HL-60 (cell line): Measurements from ENCODE around the gene PHTF1.

ENCODE experiments used
- CTCF ChIP-seq: IDR thresholded peaks from one replicate; pipeline ENCODE4 v1.5.1; 2011; ENCODE audit warnings: low read length, control low read depth, inconsistent platforms; ENCODE audit not compliant: insufficient read depth
- POLR2AphosphoS5 ChIP-seq: IDR thresholded peaks from 2 replicates; pipeline ENCODE4 v1.6.1; 2012; ENCODE audit warnings: low read depth

GRCh38 chr1:113654883-113655282 is 104.4 kb downstream of the PHTF1 start:
- no peak for TF ChIP-seq POLR2AphosphoS5
- no peak for TF ChIP-seq CTCF
